K562 (cell line): ENCODE results near the gene CREBL2. TPM values are rescaled to one million over a fixed set of nuclear protein-coding genes. Genes with fewer than 3 reads are reported as not detected.

Experiments used
- ATAC-seq: fragments of 200-7000 bp; cut with Tn5 transposase; 3 replicates; pipeline ENCODE4 v1.9.1; 2020; ENCODE audit warnings: moderate library complexity
- BruUV-seq: library from RNA; stranded (reverse); fragments of 400-500 nt; replicated peaks from 2 replicates; lab custom pipeline; 2021; lab: Mats Ljungman, UMichigan
- CTCF ChIA-PET: fragments of 300-600 bp; formaldehyde crosslinking; extraction: SDS; loops from one replicate; lab custom pipeline; 2021; ENCODE audit warnings: low intra/inter-chr PET ratio; lab: Yijun Ruan, JAX
- POLR2A ChIA-PET: fragments of 300-600, 350-650 bp; sonication (Branson Sonifier 250); formaldehyde crosslinking; extraction: SDS; loops from one replicate; lab custom pipeline; 2021; ENCODE audit warnings: antibody characterized with exemption, inconsistent platforms; lab: Yijun Ruan, JAX
- DNase-seq, 4 experiments: peaks; one replicate each; pipeline versions ENCODE4 v3.0.0 to v3.0.0-alpha.2; 2011 to 2018; ENCODE audit warnings: low spot score in 3 of 4, mixed read lengths in 3 of 4; ENCODE audit errors: extremely low read depth in 1 of 4
- FAIRE-seq: peaks from 2 replicates; lab custom pipeline; 2011; peaks lifted over from hg19 to GRCh38; lab: Jason Lieb, UNC
- H2AFZ ChIP-seq: 2 replicates; pipeline ENCODE4 v1.6.0; 2011; ENCODE audit warnings: low read depth, low read length, control low read depth, inconsistent platforms
- H3K27ac ChIP-seq: fragments of 200-600 bp; 3 replicates; pipeline ENCODE4 v1.8.0; 2011; ENCODE audit warnings: low read depth, mild to moderate bottlenecking, control low read depth, inconsistent platforms, low read length, moderate library complexity, mixed read lengths; ENCODE audit errors: extremely low read depth
- H3K27me3 ChIP-seq, 2 experiments: fragments of 300-600 bp in 1 of 2; 2 replicates in 1 of 2; 3 replicates in 1 of 2; pipeline versions ENCODE4 v1.6.0 to v1.8.0; 2011; ENCODE audit warnings: inconsistent platforms in 2 of 2, low read length in 2 of 2, mild to moderate bottlenecking in 1 of 2, mixed read lengths in 1 of 2, moderate library complexity in 1 of 2; ENCODE audit not compliant: control insufficient read depth in 2 of 2, insufficient read depth in 2 of 2
- H3K36me3 ChIP-seq: fragments of 300-600 bp; 3 replicates; pipeline ENCODE4 v1.8.0; 2011; ENCODE audit warnings: mild to moderate bottlenecking, low read length, inconsistent platforms; ENCODE audit not compliant: control insufficient read depth, insufficient read depth
- H3K4me1 ChIP-seq, 2 experiments: fragments of 200-600 bp in 1 of 2; replicated peaks in 1 of 2; 2 replicates in 1 of 2; 3 replicates in 1 of 2; pipeline versions ENCODE4 v1.5.1 to v1.8.0; 2011; ENCODE audit warnings: inconsistent platforms in 2 of 2, low read length in 2 of 2, mild to moderate bottlenecking in 1 of 2, mixed read lengths in 1 of 2, moderate library complexity in 1 of 2; ENCODE audit not compliant: control insufficient read depth in 2 of 2, insufficient read depth in 2 of 2
- H3K4me2 ChIP-seq: 2 replicates; pipeline ENCODE4 v1.6.1; 2011; ENCODE audit warnings: low read length, control low read depth, inconsistent platforms, mixed read lengths; ENCODE audit not compliant: insufficient read depth
- H3K4me3 ChIP-seq: fragments of 200-600 bp; sonication (generic), shearing (Covaris generic); 2 replicates; pipeline ENCODE4 v1.5.1; 2016; ENCODE audit warnings: control low read depth, inconsistent platforms
- H3K79me2 ChIP-seq: fragments of 200-600 bp; 3 replicates; pipeline ENCODE4 v1.8.0; 2011; ENCODE audit warnings: low read length, inconsistent platforms; ENCODE audit not compliant: control insufficient read depth, insufficient read depth
- H3K9ac ChIP-seq, 2 experiments: 2 replicates each; pipeline versions ENCODE4 v1.6.0 to v1.6.1; 2011; ENCODE audit warnings: low read depth in 2 of 2, low read length in 2 of 2, control low read depth in 1 of 2, inconsistent platforms in 1 of 2, mild to moderate bottlenecking in 1 of 2, mixed read lengths in 1 of 2; ENCODE audit not compliant: insufficient read depth in 1 of 2
- H3K9me1 ChIP-seq: one replicate; pipeline ENCODE4 v1.6.0; 2011; ENCODE audit warnings: inconsistent platforms, mild to moderate bottlenecking, low read length, moderate library complexity; ENCODE audit not compliant: control insufficient read depth, insufficient read depth
- H3K9me3 ChIP-seq: replicated peaks from 2 replicates; pipeline ENCODE4 v1.5.1; 2011; ENCODE audit warnings: low read depth, low read length, inconsistent platforms; ENCODE audit not compliant: control insufficient read depth, insufficient read depth
- H4K20me1 ChIP-seq: replicated peaks from 2 replicates; pipeline ENCODE4 v1.6.1; 2011; ENCODE audit warnings: low read length, inconsistent platforms, mixed read lengths; ENCODE audit not compliant: control insufficient read depth, insufficient read depth
- ARID3B ChIP-seq: fragments of 250-450 bp; sonication (Bioruptor Pico); IDR thresholded peaks from 2 replicates; pipeline ENCODE4 v1.4.0; 2020; ENCODE audit warnings: borderline replicate concordance
- PRDM10 ChIP-seq: fragments of 450-650 bp; IDR thresholded peaks from 2 replicates; pipeline ENCODE4 v1.6.1; 2018; ENCODE audit not compliant: partially characterized antibody
- WGBS: fragments of 100-300 bp; shearing (Covaris generic); methylation state at CpG from one replicate; pipeline ENCODE4 v1.1.6; 2016; ENCODE audit warnings: low coverage, mixed read lengths; ENCODE audit not compliant: insufficient coverage; ENCODE audit errors: missing lambda C conversion rate; 5-methylcytosine and 5-hydroxymethylcytosine counted together
- in situ Hi-C: fragments of 300-500 bp; cut with MboI; formaldehyde crosslinking; loops from 4 replicates; pipeline ENCODE4 v1.15.0; 2018; ENCODE audit warnings: inconsistent platforms, mixed read lengths
- intact Hi-C: fragments of 100-400 bp; cut with micrococcal nuclease; formaldehyde crosslinking; loops from 2 replicates; pipeline ENCODE4 v1.14.2; 2022
- polyA plus RNA-seq, 8 experiments: library from polyadenylated mRNA; depleted of rRNA in 4 of 8; stranded (reverse) in 5 of 8; unstranded in 3 of 8; fragments of >200 nt; fragmentation: Nextera tagmentation in 2 of 8; fragmentation: Illumina TruSeq in 1 of 8; extraction: Ambion mirVana in 2 of 8; extraction: Trizol in 1 of 8; gene quantifications; 2 replicates each; pipeline versions ENCODE4 v1.2.1 to v1.2.3, GENCODE V29; 2011 to 2014; ENCODE audit warnings: inconsistent platforms in 1 of 8, missing spikeins in 1 of 8
- total RNA-seq, 7 experiments: library from RNA; depleted of rRNA in 6 of 7; stranded (reverse); fragments of >200 nt in 6 of 7; fragmentation: Illumina TruSeq in 2 of 7; extraction: Trizol in 2 of 7; gene quantifications; 2 replicates each; pipeline versions ENCODE4 v1.2.1 to v1.2.3, GENCODE V29; 2011 to 2021; ENCODE audit warnings: low replicate concordance in 1 of 7

The CREBL2 gene
- total and polyA plus RNA-seq, 9 of the 15 experiments (the other 6 are each of a cell fraction or from before 2014, with no cell fraction given) = 1.7 to 7.3 (median 5.2) TPM

- DNase-seq = no peak
- H3K27ac ChIP-seq = no peak overlapping the region
- no peak overlapping the region for H3K4me2 ChIP-seq
- ATAC-seq = no peak
- no peaks in the 10 kb centered on the region for H3K9me3 ChIP-seq
- H2AFZ ChIP-seq = no peak overlapping the region
- BruUV-seq = no TSS peak
- H3K27me3 ChIP-seq = no peaks in the 10 kb centered on the region
- peak; percentile 66 for TF ChIP-seq PRDM10
- no peak for TF ChIP-seq ARID3B
- H3K36me3 ChIP-seq = no peaks in the 10 kb centered on the region
- H3K4me1 ChIP-seq = no peaks in the 10 kb centered on the region
- intact Hi-C loops (no loop called here), in situ Hi-C loops (no loop called here)
- ChIA-PET POLR2A (no interaction called here), CTCF (no interaction called here)
- no peaks in the 10 kb centered on the region for H4K20me1 ChIP-seq
- WGBS = 82% methylated on average over 6 of the region's 6 CpGs
- no peak overlapping the region for H3K9ac ChIP-seq
- H3K9me1 ChIP-seq = no peaks in the 10 kb centered on the region
- FAIRE-seq = no peak
- H3K4me3 ChIP-seq = no peak overlapping the region
- H3K79me2 ChIP-seq = no peaks in the 10 kb centered on the region
Observed at GRCh38 chr12:12620730-12621315, 9.1 kb downstream of the CREBL2 start.
